HG02840 (cell line): ENCODE data around the gene PDE4D.

Experiments used
- ATAC-seq: cut with Tn5 transposase; IDR thresholded peaks from one replicate; pipeline ENCODE4 v1.9.1; 2021; ENCODE audit warnings: mild to moderate bottlenecking, moderate library complexity, moderate number of reproducible peaks; ENCODE audit not compliant: unreplicated experiment, low FRiP score

PDE4D gene

GRCh38 chr5:59537961-59538749 is 355.4 kb downstream of the PDE4D start:
- ATAC-seq = no peak

- no peak for ATAC-seq
Observed at GRCh38 chr5:59536875-59537274, 356.7 kb downstream of the PDE4D start.

- no peak for ATAC-seq
Observed at GRCh38 chr5:59535561-59535960, 358.0 kb downstream of the PDE4D start.

- no peak for ATAC-seq
Observed at GRCh38 chr5:59533730-59534108, 359.8 kb downstream of the PDE4D start.

- ATAC-seq = no peak
Observed at GRCh38 chr5:59532979-59533729, 360.4 kb downstream of the PDE4D start.

GRCh38 chr5:59529239-59529638 is 364.3 kb downstream of the PDE4D start:
- ATAC-seq = no peak

GRCh38 chr5:59528202-59528862 is 365.2 kb downstream of the PDE4D start:
- ATAC-seq = no peak

GRCh38 chr5:59525957-59526356 is 367.6 kb downstream of the PDE4D start:
- no peak for ATAC-seq

- ATAC-seq = no peak
Observed at GRCh38 chr5:59525311-59525710, 368.2 kb downstream of the PDE4D start.

GRCh38 chr5:59522201-59522831 is 371.2 kb downstream of the PDE4D start:
- ATAC-seq = no peak

GRCh38 chr5:59521476-59521875 is 372.1 kb downstream of the PDE4D start:
- no peak for ATAC-seq

- ATAC-seq = no peak
Observed at GRCh38 chr5:59519338-59519737, 374.2 kb downstream of the PDE4D start.

- ATAC-seq = no peak
Observed at GRCh38 chr5:59517926-59518585, 375.5 kb downstream of the PDE4D start.

GRCh38 chr5:59516161-59516560 is 377.4 kb downstream of the PDE4D start:
- no peak for ATAC-seq

GRCh38 chr5:59506285-59506877 is 387.1 kb downstream of the PDE4D start:
- ATAC-seq = no peak

- no peak for ATAC-seq
Observed at GRCh38 chr5:59504043-59504442, 389.5 kb downstream of the PDE4D start.

GRCh38 chr5:59503220-59503619 is 390.3 kb downstream of the PDE4D start:
- no peak for ATAC-seq

- no peak for ATAC-seq
Observed at GRCh38 chr5:59501316-59501715, 392.2 kb downstream of the PDE4D start.

- no peak for ATAC-seq
Observed at GRCh38 chr5:59500014-59500413, 393.5 kb downstream of the PDE4D start.

- no peak for ATAC-seq
Observed at GRCh38 chr5:59497207-59497606, 396.3 kb downstream of the PDE4D start.
